ENCODE data around the gene PNMA3. TPM values are rescaled to one million over a fixed set of nuclear protein-coding genes. Genes with fewer than 3 reads are reported as not detected.
"Not testable (repeated sequence)": the region's sequence is repeated elsewhere in the genome, so short reads cannot be mapped to it uniquely, and the experiment has no call there.

Gene PNMA3, protein sequence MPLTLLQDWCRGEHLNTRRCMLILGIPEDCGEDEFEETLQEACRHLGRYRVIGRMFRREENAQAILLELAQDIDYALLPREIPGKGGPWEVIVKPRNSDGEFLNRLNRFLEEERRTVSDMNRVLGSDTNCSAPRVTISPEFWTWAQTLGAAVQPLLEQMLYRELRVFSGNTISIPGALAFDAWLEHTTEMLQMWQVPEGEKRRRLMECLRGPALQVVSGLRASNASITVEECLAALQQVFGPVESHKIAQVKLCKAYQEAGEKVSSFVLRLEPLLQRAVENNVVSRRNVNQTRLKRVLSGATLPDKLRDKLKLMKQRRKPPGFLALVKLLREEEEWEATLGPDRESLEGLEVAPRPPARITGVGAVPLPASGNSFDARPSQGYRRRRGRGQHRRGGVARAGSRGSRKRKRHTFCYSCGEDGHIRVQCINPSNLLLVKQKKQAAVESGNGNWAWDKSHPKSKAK
- polyA plus RNA-seq (ENCODE audit: insufficient read length in 3 of 3) = 10 to 100 TPM; 16.7 to 27.8 (median 24.7) TPM

DNA sequence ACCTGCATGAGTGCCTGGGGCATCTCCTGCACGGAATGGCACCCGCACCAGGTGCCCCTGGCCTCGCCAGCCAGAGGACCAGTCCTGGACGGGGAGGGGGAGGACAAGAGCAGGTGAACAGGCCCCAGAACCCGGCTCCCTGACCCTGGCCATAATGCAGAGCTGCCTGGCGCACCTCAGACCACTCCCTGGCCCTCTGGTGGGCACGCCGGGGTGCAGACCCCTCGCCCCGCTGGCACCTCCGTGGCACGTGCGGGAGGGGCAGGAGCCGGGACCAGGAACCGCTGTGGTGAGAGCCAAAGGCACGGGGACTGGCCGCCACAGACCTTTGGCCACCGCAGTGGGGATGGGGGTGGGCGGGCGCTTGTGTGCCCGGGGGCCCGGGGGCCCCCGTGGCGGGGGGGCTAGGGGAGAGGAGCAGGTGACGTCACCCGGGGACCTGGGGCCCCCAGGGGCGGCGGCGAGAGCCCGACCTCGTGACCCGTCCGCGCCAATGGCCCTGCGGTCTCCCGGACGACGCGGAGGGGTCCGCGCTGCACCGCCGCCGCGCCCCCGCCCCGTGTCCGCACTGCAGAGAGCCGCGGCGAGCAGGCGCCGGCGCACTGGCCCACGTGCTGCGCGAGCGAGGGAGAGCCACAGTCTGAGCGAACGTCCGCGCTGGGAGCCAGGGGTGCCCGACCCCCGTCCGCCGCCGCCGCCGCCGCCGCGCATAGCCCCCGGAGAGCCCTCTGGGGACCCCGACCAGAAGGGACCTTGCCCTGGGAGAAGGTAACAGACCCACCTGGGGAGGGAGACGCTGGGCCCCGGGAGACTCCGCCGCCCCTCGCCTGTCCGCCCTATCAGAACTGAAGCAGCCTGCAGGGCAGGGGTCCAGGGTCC is at the start of gene PNMA3:
Gene PNMA3, plus strand, starts transcription at position 600 of the 879 bp plus-strand sequence. CDS start 586 bp downstream, outside the sequence.
- DNase-seq (ENCODE audit: low read depth in 3 of 3, low spot score in 2 of 3) = no peak

DNA sequence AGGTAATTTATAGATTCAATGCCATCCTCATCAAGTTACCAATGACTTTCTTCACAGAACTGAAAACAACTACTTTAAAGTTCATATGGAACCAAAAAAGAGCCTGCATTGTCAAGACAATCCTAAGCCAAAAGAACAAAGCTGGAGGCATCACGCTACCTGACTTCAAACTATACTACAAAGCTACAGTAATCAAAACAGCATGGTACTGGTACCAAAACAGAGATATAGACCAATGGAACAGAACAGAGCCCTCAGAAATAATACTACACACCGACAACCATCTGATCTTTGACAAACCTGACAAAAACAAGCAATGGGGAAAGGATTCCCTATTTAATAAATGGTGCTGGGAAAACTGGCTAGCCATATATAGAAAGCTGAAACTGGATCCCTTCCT is 39.1 kb upstream of the PNMA3 start:
- not testable (repeated sequence) for DNase-seq (ENCODE audit: low read depth in 3 of 3, low spot score in 2 of 3)

DNA sequence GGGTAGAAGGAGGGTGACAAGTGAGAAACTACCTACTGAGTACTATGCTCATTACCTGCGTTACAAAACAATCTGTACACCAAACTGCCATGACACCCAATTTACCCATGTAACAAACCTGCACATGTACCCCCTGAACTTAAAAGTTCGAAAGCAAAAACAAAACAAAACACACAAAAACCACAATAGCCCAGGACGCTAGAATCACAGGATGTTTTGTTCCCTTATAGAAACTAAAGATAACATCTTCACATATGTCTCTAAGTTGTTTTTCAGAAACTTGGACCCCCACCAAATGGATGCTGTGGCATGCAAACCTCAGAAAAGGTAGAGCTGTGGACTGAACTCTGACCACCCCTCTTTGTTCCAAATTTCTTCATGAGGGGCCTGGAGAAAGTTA is 37.1 kb upstream of the PNMA3 start:
- no peak for DNase-seq (ENCODE audit: low read depth in 3 of 3, low spot score in 2 of 3)

DNA sequence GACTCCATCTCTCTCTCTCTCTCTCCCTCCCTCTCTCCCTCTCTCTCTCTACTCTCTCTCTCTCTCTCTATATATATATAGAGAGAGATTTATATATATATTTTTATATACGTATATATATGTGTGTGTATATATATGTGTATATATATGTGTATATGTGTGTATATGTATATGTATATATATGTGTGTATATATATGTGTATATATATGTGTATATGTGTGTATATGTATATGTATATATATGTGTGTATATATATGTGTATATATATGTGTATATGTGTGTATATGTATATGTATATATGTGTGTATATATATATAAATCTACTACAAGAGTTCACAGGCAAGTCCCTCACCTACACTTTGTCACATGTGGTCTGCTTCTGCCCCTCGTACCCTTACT is 29.8 kb upstream of the PNMA3 start:
- DNase-seq (ENCODE audit: low read depth in 3 of 3, low spot score in 2 of 3) = not testable (repeated sequence)

DNA sequence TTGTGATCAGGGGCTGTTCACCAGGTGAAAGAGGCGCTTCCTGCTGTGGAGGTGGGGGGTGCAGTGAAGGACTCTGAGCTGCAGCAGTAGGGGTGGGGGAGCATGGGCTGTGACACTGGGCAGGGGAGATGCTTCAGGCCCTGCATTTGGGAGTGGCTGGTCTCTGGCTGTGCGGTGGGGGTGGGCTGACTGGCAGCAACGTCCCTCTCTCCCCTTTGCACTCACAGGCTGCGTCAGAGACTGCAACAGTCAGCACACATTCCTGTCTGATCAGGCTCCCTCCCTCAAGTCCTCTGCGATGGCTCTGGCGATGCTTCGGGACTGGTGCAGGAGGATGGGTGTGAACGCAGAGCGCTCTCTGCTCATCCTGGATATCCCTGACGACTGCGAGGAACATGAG is 27.8 kb upstream of the PNMA3 start:
- not testable (repeated sequence) for DNase-seq (ENCODE audit: low read depth in 3 of 3, low spot score in 2 of 3)

DNA sequence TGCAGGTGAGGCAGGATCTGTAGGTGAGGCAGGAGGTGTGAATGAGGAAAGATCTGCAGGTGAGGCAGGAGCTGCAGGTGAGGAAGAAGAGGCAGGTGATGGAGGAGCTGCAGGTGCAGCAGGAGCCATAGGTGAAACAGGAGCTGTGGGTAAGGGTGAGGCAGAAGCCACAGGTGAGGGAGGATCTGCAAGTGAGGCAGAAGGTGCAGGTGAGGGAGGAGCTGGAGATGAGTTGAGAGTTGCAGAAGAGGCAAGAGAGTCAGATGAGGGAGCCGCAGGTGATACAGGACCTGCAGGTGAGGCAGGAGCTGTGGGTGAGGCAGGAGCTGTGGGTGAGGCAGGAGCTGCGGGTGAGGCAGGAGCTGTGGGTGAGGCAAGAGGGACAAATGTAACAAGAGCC is 27.1 kb upstream of the PNMA3 start:
- no peak for DNase-seq (ENCODE audit: low read depth in 3 of 3, low spot score in 2 of 3)

DNA sequence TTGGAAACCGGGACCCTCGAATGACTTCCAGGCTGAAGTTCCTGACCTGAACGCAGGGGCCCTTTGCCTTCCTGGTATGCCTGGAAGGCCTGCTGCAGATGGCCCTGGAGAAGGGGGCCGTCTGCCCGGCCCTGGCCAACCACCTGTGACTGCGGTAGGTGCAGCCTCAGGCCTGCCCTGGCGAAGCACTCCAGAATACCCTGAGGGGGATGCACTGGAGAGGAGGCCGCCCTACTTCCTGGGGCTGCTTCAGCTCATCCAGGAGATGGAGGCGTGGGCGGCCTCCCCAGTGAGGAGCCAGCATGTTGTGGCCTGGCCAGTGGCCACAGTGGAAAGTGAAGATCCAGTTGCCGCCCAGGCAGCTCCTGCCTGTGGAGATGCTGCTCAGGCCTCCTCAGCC is 26.4 kb upstream of the PNMA3 start:
- no peak for DNase-seq (ENCODE audit: low read depth in 3 of 3, low spot score in 2 of 3)

DNA sequence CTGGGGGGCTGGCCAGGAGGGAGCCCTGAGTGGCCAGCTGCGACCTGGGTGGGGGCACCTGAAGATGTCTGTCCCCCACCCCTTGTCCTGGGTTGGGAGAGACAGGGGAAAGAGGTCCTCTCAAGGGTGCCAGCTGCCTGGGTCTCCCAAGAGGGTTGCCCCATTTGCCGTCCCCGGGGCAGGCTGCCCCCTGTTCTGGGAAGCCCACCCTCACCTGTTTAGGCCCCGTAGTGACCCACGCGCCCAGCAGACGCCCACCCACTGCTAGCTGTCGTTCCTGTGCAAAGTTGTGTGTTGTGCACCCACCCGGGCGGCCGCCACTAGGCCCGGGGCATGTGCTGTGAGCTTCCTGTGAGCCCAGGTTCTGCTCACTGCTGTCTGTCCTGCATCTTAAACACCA is 25.5 kb upstream of the PNMA3 start:
- DNase-seq (ENCODE audit: low read depth in 3 of 3, low spot score in 2 of 3) = no peak

DNA sequence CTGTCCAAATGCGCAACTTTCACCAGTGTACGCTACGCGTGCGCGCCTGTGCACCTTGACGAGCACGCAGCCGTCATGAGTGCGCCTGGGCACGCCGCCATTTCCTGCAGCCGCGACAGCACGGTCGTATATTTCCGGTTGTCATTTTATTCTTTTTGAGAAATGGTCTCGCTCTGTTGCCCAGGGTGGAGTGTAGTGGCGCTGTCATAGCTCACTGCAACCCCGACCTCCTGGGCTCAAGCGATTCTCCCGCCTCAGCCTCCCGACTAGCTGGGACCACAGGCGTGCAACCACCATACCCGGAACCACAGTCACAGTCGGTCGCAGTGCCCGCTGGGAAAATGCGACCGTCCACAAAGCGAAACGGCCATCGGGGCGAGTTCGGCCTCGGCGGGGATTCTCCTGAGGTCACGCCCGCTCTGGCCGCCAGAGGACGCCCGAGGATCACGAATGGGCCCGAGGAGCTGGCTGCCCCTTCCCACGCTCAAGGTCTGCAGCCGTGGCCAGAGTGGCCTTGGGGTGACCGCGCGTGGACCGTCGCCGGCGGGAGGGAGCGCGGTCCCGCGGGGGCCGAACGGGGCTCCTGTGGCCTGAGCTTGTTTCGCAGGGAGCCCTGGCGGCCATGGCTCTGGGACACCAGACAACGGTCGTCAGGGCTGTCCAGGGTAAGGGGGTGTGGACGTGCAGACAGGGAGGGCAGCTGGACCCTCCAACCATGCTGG is 23.7 kb upstream of the PNMA3 start:
- DNase-seq (ENCODE audit: low read depth in 3 of 3, low spot score in 2 of 3) = peak in 1 of 3 donors; percentile 14

DNA sequence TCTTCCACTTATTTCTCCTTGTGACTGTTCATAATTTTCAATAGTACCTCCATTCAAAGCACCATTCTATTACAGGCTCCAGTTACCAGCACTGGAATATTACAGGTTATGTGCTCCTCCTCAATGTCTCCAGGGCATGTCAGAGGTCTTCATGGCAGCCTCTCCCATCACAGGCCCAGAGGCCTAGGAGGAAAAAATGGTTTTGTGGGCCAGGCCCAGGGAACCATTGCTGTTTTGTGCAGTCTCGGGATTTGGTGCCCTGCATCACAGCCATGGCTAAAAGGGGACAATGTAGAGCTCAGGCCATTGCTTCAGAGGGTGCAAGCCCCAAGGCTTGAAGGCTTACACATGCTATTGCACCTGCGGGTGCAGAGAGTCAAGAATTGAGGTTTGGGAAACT is 7.2 kb upstream of the PNMA3 start:
- no peak for DNase-seq (ENCODE audit: low read depth in 3 of 3, low spot score in 2 of 3)

DNA sequence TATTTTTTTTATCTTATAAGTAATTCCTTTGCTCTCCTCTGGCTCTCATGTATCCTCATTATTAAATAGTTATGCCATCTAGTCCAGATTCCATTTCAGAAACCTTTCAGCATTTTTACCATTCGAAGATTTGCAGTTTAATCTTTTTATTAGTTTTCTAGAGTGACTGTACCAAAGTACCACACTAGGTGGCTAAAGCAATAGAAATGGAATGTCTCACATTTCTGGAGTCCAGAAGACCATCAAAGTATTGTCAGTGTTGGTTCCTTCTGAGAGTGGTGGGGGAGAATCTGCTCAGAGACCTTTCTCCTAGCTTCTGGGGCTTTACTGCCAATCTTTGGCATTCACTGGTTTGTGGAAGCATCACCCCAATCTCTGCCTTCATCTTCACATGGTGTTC is 3.7 kb upstream of the PNMA3 start:
- no peak for DNase-seq (ENCODE audit: low read depth in 3 of 3, low spot score in 2 of 3)

DNA sequence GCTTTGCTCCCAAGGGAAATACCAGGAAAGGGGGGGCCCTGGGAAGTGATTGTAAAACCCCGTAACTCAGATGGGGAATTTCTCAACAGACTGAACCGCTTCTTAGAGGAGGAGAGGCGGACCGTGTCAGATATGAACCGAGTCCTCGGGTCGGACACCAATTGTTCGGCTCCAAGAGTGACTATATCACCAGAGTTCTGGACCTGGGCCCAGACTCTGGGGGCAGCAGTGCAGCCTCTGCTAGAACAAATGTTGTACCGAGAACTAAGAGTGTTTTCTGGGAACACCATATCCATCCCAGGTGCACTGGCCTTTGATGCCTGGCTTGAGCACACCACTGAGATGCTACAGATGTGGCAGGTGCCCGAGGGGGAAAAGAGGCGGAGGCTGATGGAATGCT is 1.0 kb downstream of the PNMA3 start:
- DNase-seq (ENCODE audit: low read depth in 3 of 3, low spot score in 2 of 3) = no peak

DNA sequence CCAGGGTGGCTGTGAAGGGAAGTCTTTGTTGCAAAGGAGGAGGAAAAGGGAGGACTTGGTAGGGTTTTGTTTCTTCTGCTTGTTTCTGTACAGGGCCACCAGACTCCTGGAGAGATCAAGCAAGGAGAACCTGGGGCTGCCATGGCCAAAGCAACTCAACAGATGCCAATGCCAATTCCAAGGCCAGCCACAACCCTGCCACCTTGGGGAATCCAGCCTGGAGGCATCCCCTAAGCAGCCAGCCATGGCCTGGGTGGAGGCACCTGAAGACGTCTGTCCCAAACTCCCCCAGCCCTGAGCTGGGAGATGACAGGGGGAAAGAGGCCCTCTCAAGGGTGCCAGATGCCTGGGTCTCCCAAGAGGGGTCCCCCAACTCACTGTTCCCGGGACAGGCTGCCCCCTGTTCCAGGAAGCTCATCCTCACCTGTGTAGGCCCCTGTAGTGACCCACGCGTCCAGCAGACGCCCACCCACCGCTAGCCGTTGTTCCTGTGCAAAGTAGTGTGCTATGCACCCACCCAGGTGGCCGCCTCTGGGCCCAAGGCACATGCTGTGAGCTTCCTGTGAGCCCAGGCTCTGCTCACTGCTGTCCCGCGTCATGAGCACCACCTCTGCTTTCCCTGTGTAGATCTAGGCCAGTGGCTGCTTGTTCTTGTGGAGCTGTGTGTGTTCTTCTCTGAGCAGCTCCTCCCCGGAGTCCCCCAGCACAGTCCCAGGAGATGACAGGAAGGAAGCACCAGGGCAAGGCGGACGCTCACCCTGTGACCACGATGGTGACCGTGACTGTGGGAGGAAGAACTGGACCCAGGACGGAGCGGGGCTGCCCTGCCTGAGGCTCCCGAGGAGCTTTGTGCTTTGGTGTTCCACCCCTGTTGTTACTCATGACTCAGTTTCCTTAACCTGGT is 3.2 kb downstream of the PNMA3 start:
- DNase-seq (ENCODE audit: low read depth in 3 of 3, low spot score in 2 of 3) = no peak

DNA sequence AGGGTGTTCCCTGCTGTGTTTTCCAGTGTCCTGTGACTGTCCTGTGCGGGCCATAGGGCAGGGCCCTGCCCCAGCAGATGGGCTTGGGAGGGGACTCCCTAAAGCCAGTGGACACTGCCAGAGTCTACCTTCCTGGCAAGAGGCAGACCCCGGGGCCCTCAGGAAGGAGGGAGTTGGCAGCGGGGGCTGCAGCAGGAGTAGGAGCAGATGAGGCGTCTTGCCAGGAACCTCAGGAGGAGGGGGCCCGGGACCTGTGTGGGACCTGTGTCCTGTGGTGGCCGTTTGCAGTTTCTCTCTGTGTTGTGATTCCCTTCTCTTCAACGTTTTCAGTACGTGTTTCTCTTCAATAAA is 3.8 kb downstream of the PNMA3 start:
- no peak for DNase-seq (ENCODE audit: low read depth in 3 of 3, low spot score in 2 of 3)

DNA sequence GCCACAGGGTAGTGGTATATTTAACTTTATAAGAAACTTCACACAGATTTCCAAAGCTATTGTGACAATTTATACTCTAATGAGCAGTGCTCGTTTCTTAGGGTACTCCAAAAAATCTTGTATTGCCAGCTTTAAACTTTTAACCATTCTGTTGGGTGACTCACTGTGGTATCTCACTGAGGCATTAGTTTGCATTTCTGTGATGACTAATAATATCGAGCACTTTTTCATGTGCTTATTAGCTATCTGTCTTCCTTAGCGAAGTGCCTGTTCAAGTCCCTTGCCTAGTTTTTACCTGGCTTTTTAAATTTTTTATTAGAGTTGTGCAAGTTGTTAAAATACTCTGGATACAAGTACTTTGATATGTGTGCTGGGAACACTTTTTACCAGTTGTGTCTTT is 5.5 kb downstream of the PNMA3 start:
- no peak for DNase-seq (ENCODE audit: low read depth in 3 of 3, low spot score in 2 of 3)

DNA sequence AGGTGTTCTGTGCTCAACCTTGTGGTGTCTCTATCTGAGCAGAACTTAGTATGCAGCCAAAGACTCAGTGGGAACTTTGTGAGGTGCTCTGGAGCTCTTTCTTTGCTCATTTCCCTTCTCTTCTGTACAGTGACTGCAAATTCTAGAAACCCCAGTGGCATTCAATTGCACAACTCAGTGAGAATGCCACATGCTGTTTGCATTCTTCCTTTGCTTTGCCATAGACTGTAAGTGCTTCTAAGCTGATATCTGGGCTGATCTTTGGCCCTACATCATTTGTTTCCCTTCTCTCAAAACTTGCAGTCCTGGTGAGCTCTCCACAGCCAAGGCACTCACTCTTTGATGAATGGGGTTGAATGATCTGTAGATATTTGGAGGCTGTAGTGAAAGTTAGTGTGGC is 7.0 kb downstream of the PNMA3 start:
- DNase-seq (ENCODE audit: low read depth in 3 of 3, low spot score in 2 of 3) = no peak

DNA sequence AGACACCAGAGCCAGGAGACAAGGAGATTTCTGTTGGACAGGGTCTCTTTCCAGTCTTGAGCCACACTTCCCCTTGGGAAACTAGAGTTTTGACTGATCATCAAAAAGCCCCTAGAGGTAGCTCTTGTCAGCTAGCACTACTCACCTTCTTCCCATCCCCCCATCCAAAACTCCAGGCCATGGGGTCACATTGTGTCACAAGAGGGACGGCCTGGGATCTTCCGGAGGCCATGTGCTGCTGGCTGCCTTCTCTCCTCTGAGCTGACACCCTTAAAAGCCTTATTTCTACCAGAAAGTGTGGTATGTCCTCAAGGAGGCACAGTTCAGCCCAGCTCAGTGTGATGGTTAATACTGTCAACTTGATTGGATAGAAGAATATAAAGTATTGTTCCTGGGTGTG is 7.8 kb downstream of the PNMA3 start:
- no peak for DNase-seq (ENCODE audit: low read depth in 3 of 3, low spot score in 2 of 3)

DNA sequence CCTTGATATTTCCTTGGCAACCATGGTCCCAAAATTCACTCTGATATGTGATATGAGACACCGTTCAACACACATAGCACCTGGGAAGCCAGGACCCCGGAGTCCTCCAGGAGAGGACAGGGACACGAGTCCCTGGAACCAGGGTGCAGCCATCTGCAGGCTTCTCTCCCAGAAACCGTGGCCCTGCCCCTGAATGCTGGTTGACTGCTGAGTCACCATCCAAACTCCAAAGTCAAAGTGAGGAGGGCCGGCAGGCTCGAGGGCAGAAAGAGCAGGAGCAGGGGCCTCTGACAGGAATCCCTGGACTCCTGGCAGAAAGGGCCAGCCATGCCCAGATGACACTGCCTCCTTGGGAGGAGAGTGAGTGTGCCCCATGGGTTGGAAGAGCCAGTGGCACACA is 9.1 kb downstream of the PNMA3 start:
- DNase-seq (ENCODE audit: low read depth in 3 of 3, low spot score in 2 of 3) = no peak

DNA sequence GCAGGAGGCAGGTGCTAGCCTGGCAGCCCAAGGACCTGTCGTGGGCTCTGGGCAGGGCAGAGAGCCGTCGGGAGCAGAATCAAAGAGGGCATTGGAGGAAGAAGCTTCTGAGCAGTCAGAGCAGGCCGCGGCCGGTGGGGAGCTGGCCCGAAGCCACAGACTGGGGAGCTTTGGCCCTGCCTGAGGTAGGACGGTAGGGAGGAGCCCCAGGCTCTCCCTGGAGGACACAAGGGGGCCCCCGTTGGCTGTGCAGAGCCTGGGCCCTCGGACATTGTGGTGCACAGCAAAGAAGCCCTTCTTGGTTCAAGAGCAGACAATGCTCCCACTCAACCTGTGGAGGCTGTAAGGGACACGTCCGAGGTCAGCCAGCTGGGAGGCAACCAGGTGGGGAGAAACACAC is 10.1 kb downstream of the PNMA3 start:
- DNase-seq (ENCODE audit: low read depth in 3 of 3, low spot score in 2 of 3) = not testable (repeated sequence)
